GM12864 (cell line): ENCODE measurements around the gene SLC24A4.

Source experiments
- DNase-seq: peaks from one replicate; pipeline ENCODE4 v3.0.0-alpha.2; 2011; ENCODE audit warnings: low read depth
- H3K4me3 ChIP-seq: 2 replicates; pipeline ENCODE4 v1.5.1; 2011; ENCODE audit warnings: mild to moderate bottlenecking, low read depth, low read length, control low read depth
- TF ChIP-seq, protein P1 (sequence below): IDR thresholded peaks from 2 replicates; pipeline ENCODE4 v1.5.1; 2011; ENCODE audit warnings: low read depth, mild to moderate bottlenecking, moderate library complexity, low read length, control low read depth, inconsistent platforms; ENCODE audit errors: missing control alignments

The SLC24A4 gene

GRCh38 chr14:92360651-92361370 is 37.8 kb downstream of the SLC24A4 start:
- TF ChIP-seq, protein P1, sequence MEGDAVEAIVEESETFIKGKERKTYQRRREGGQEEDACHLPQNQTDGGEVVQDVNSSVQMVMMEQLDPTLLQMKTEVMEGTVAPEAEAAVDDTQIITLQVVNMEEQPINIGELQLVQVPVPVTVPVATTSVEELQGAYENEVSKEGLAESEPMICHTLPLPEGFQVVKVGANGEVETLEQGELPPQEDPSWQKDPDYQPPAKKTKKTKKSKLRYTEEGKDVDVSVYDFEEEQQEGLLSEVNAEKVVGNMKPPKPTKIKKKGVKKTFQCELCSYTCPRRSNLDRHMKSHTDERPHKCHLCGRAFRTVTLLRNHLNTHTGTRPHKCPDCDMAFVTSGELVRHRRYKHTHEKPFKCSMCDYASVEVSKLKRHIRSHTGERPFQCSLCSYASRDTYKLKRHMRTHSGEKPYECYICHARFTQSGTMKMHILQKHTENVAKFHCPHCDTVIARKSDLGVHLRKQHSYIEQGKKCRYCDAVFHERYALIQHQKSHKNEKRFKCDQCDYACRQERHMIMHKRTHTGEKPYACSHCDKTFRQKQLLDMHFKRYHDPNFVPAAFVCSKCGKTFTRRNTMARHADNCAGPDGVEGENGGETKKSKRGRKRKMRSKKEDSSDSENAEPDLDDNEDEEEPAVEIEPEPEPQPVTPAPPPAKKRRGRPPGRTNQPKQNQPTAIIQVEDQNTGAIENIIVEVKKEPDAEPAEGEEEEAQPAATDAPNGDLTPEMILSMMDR: no peak

DNA sequence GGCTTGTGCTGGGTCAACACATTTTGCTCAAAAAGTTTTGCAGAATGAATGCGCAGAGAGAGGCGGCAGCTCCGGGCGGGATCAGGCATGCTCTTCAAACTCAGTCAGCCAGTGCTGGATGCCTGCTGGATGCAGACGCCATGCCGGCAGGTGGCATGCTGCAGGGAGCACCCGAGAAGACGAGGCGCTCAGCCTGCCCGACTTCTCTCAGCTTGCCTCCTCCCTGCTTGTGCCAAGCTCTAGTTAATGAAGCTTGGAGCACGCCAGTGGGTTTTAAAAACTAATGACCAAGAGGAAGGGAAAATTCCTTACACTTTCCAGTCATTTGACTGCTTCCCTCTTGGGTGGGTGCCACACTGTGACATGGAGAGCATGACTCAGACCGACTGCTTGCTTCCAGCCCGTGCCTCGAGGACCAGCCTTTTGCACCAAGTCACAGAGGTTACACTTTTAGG is 39.8 kb downstream of the SLC24A4 start:
- TF ChIP-seq, protein P1: no peak
- H3K4me3 ChIP-seq: no peak overlapping the region
- DNase-seq: no peak

More at GRCh38 chr14:92360651-92361370, 37.8 kb downstream of the SLC24A4 start:
- DNase-seq: no peak
- no peak overlapping the region for H3K4me3 ChIP-seq

DNA sequence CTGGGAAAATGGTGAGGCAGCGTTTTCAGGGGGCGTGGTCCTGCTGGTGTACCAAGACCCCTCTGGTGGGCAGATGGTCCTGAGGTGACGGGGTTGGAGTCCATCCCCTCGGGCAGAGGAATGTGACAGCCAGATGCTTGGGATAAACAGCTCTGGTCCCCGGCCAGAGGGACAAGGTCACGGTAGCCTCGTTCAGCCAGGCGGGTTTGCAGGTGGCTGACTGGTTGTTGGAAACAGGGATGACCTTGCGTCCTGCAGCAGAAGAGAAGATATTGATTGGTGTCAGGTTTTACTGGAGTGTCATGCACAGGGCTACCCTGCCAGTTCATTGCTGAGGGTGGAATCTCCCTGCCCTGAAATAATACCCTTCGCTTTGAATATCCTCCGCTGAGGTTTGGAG is 43.3 kb downstream of the SLC24A4 start:
- TF ChIP-seq, protein P1: no peak
- H3K4me3 ChIP-seq: no peak overlapping the region
- DNase-seq: no peak

- H3K4me3 ChIP-seq: no peak overlapping the region
- TF ChIP-seq, protein P1: no peak
- DNase-seq: no peak
Measured at GRCh38 chr14:92368001-92368400, 45.0 kb downstream of the SLC24A4 start.

GRCh38 chr14:92369097-92369496 is 46.1 kb downstream of the SLC24A4 start:
- DNase-seq: no peak
- TF ChIP-seq, protein P1: no peak
- no peak overlapping the region for H3K4me3 ChIP-seq

- DNase-seq: no peak
- TF ChIP-seq, protein P1: no peak
- H3K4me3 ChIP-seq: no peak overlapping the region
Measured at GRCh38 chr14:92372230-92372629, 49.3 kb downstream of the SLC24A4 start.

DNA sequence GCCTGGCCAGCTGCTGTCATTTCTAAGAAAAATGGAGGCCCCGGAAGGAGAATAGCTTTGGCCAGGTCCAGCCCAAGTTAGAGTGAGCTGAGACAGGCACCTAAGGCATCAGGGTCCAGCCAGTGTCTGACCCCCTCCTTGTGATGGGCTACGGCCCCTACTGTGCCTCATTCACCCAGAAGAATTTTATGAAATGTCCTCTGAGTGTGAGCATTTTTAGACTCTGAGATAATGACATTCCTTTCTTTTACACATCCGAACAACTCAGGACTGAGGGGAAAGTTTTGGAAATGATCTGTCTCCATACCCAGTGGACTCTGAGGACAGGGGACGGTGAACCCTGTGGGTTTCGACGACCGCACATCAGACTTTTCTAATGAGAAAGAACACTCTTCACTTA is 50.4 kb downstream of the SLC24A4 start:
- TF ChIP-seq, protein P1: no peak
- no peak for DNase-seq
- H3K4me3 ChIP-seq: no peak overlapping the region
